Choroid plexus epithelial cell (primary cell): ENCODE data around the gene FDXACB1.
"Not testable (repeated sequence)": the region's sequence is repeated elsewhere in the genome, so short reads cannot be mapped to it uniquely, and the experiment has no call there.

Experiments
- DNase-seq: peaks from one replicate; pipeline ENCODE4 v3.0.0-alpha.2; 2010; ENCODE audit warnings: low read depth
- H3K4me3 ChIP-seq: 2 replicates; pipeline ENCODE4 v1.5.1; 2011; ENCODE audit warnings: low read depth, mild to moderate bottlenecking, control low read depth, low read length, moderate library complexity
- CTCF ChIP-seq: conservative IDR thresholded peaks from 2 replicates; pipeline ENCODE4 v1.5.1; 2011; ENCODE audit warnings: low read depth, mild to moderate bottlenecking, control low read depth, inconsistent platforms, low read length, moderate library complexity

The FDXACB1 gene

GRCh38 chr11:111908639-111909305 lies 29.8 kb upstream of the FDXACB1 start:
- no peak overlapping the region for H3K4me3 ChIP-seq
- DNase-seq: no peak
- no peak for TF ChIP-seq CTCF

- no peak for TF ChIP-seq CTCF
- no peak for DNase-seq
- H3K4me3 ChIP-seq: no peak overlapping the region
Measured at GRCh38 chr11:111906680-111907079, 27.7 kb upstream of the FDXACB1 start.

- no peak for TF ChIP-seq CTCF
- no peak overlapping the region for H3K4me3 ChIP-seq
- DNase-seq: no peak
Measured at GRCh38 chr11:111905411-111905810, 26.4 kb upstream of the FDXACB1 start.

GRCh38 chr11:111886844-111887243 lies 7.9 kb upstream of the FDXACB1 start:
- DNase-seq: no peak
- TF ChIP-seq CTCF: no peak

GRCh38 chr11:111886032-111886431 lies 7.1 kb upstream of the FDXACB1 start:
- H3K4me3 ChIP-seq: no peak overlapping the region
- no peak for TF ChIP-seq CTCF
- no peak for DNase-seq

More at GRCh38 chr11:111886844-111887243, 7.9 kb upstream of the FDXACB1 start:
- no peak overlapping the region for H3K4me3 ChIP-seq

GRCh38 chr11:111885053-111885452 lies 6.1 kb upstream of the FDXACB1 start:
- H3K4me3 ChIP-seq, DNase-seq: not testable (repeated sequence)

GRCh38 chr11:111882202-111882601 lies 3.2 kb upstream of the FDXACB1 start:
- TF ChIP-seq CTCF: no peak
- DNase-seq: no peak
- H3K4me3 ChIP-seq: no peak overlapping the region
